ENCODE measurements around the gene FAM187B. TPM values are rescaled to one million over a fixed set of nuclear protein-coding genes. Genes with fewer than 3 reads are reported as not detected.

Gene FAM187B
- total RNA-seq, 1 donor from 2014 or later: not detected

GRCh38 chr19:35254341-35255297 lies 26.1 kb upstream of the FAM187B start:
- H3K79me2 ChIP-seq (ENCODE audit: low read depth): peaks cover 61% of the 10 kb centered on the region
- peaks cover 5% of the 10 kb centered on the region for H3K36me3 ChIP-seq
- no peak overlapping the region for H3K27ac ChIP-seq
- peaks cover 85% of the 10 kb centered on the region for H4K20me1 ChIP-seq (ENCODE audit: low read depth)
- H3K27me3 Mint-ChIP-seq (ENCODE audit: insufficient read depth, low read depth): peaks cover 18% of the 10 kb centered on the region
- DNase-seq (ENCODE audit: low spot score): no peak
- no peak overlapping the region for H2AFZ ChIP-seq (replicated peaks)
- no peak overlapping the region for H3K4me3 Mint-ChIP-seq
- no peaks in the 10 kb centered on the region for H3K9me3 Mint-ChIP-seq
- H3K9ac ChIP-seq: no peak overlapping the region
- TF ChIP-seq EZH2 (IDR thresholded peaks at IDR 0.05) (no peak), EZH2phosphoT487 (IDR thresholded peaks at IDR 0.05) (no peak)
- TF ChIP-seq, protein P1, sequence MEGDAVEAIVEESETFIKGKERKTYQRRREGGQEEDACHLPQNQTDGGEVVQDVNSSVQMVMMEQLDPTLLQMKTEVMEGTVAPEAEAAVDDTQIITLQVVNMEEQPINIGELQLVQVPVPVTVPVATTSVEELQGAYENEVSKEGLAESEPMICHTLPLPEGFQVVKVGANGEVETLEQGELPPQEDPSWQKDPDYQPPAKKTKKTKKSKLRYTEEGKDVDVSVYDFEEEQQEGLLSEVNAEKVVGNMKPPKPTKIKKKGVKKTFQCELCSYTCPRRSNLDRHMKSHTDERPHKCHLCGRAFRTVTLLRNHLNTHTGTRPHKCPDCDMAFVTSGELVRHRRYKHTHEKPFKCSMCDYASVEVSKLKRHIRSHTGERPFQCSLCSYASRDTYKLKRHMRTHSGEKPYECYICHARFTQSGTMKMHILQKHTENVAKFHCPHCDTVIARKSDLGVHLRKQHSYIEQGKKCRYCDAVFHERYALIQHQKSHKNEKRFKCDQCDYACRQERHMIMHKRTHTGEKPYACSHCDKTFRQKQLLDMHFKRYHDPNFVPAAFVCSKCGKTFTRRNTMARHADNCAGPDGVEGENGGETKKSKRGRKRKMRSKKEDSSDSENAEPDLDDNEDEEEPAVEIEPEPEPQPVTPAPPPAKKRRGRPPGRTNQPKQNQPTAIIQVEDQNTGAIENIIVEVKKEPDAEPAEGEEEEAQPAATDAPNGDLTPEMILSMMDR (IDR thresholded peaks at IDR 0.05): no peak
- no peak overlapping the region for H3K4me3 ChIP-seq
- H3K27me3 ChIP-seq: no peaks in the 10 kb centered on the region
- no peaks in the 10 kb centered on the region for H3K9me3 ChIP-seq (ENCODE audit: low read depth)
- peaks cover 19% of the 10 kb centered on the region for H3K4me1 Mint-ChIP-seq
- no peak overlapping the region for H3K4me2 ChIP-seq
- H3F3A ChIP-seq (ENCODE audit: low read depth): no peaks in the 10 kb centered on the region
- H3K4me1 ChIP-seq: peaks cover 7% of the 10 kb centered on the region
- H3K27ac Mint-ChIP-seq: no peak overlapping the region
- peaks cover 22% of the 10 kb centered on the region for H3K36me3 Mint-ChIP-seq

DNA sequence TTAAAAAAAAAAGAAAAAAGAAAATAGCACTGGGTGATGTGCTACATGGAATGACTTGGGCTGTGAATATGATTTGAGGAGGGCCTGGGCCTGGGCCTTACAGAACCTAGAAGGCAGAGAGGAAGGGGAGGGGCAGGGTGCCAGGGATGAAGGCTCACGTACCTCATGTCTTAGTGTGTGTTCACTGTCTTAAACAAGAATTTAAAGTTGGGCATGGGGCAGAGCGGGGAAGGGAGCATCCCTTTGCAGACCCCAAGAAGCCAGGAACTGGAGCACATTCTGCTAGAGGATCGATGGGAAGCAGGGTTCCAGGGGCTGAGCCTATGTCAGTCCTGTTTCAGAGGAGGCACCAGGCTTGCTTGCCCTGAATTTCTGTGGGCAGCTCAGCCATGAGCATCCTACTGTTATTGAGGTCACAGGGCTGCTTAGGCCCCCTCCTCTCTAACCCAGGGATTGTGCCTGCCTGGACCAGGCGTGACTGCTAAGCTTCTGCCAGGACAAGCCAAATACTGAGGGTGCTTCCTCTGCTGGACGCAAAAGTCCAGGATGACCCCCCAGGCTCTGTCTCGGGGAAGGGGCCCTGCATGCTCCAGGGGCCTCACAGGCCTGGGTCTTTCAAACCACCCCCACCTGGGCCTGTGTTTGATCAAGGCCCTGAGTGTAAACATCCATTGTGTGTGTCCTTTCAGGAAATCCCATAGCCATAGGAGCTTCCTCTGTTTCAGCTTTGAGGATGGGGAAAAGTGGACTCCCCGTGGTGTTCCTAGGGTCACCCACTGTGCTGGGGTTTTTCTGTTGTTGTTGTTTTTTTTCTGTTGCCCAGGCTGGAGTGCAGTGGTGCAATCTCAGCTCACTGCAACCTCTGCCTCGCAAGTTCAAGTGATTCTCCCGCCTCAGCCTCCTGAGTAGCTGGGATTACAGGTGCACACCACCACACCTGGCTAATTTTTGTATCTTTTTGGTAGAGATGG lies 25.1 kb upstream of the FAM187B start:
- H3K27me3 Mint-ChIP-seq (ENCODE audit: insufficient read depth, low read depth): peaks cover 26% of the 10 kb centered on the region
- peaks cover 5% of the 10 kb centered on the region for H3K36me3 ChIP-seq
- H3K9me3 Mint-ChIP-seq: no peaks in the 10 kb centered on the region
- H3K4me3 Mint-ChIP-seq: peak overlapping the region; percentile 12
- no peaks in the 10 kb centered on the region for H3F3A ChIP-seq (ENCODE audit: low read depth)
- H3K27ac ChIP-seq: no peak overlapping the region
- peaks cover 80% of the 10 kb centered on the region for H4K20me1 ChIP-seq (ENCODE audit: low read depth)
- no peak overlapping the region for H3K4me3 ChIP-seq
- no peak overlapping the region for H3K4me2 ChIP-seq
- no peak for TF ChIP-seq EZH2 (IDR thresholded peaks at IDR 0.05)
- TF ChIP-seq, protein P1 (IDR thresholded peaks at IDR 0.05): no peak
- peaks cover 24% of the 10 kb centered on the region for H3K36me3 Mint-ChIP-seq
- H3K27me3 ChIP-seq: no peaks in the 10 kb centered on the region
- no peak overlapping the region for H3K27ac Mint-ChIP-seq
- peaks cover 19% of the 10 kb centered on the region for H3K4me1 Mint-ChIP-seq
- H2AFZ ChIP-seq (replicated peaks): no peak overlapping the region
- H3K4me1 ChIP-seq: peaks cover 8% of the 10 kb centered on the region
- DNase-seq (ENCODE audit: low spot score): no peak
- peaks cover 69% of the 10 kb centered on the region for H3K79me2 ChIP-seq (ENCODE audit: low read depth)
- H3K9me3 ChIP-seq (ENCODE audit: low read depth): no peaks in the 10 kb centered on the region
- H3K9ac ChIP-seq: no peak overlapping the region

- H3K27ac Mint-ChIP-seq: no peak overlapping the region
- TF ChIP-seq EZH2 (IDR thresholded peaks at IDR 0.05) (no peak), EZH2phosphoT487 (IDR thresholded peaks at IDR 0.05) (no peak)
- TF ChIP-seq, protein P1 (IDR thresholded peaks at IDR 0.05): no peak
- H3K36me3 Mint-ChIP-seq: peaks cover 22% of the 10 kb centered on the region
- Histone ChIP-seq H3K79me2 (ENCODE audit: low read depth) (peaks cover 67% of the 10 kb centered on the region), H3K4me3 (no peak overlapping the region), H3K27me3 (no peaks in the 10 kb centered on the region), H3K4me1 (peaks cover 8% of the 10 kb centered on the region), H3K36me3 (peaks cover 5% of the 10 kb centered on the region), H2AFZ (replicated peaks) (no peak overlapping the region), H3K4me2 (no peak overlapping the region), H3K9me3 (ENCODE audit: low read depth) (no peaks in the 10 kb centered on the region), H4K20me1 (ENCODE audit: low read depth) (peaks cover 59% of the 10 kb centered on the region), H3K27ac (no peak overlapping the region), H3F3A (ENCODE audit: low read depth) (peaks cover 18% of the 10 kb centered on the region), H3K9ac (no peak overlapping the region)
- peaks cover 12% of the 10 kb centered on the region for H3K4me1 Mint-ChIP-seq
- H3K9me3 Mint-ChIP-seq: no peaks in the 10 kb centered on the region
- peaks cover 28% of the 10 kb centered on the region for H3K27me3 Mint-ChIP-seq (ENCODE audit: insufficient read depth, low read depth)
- H3K4me3 Mint-ChIP-seq: no peak overlapping the region
- DNase-seq (ENCODE audit: low spot score): no peak
These were observed 22.9 kb upstream of the FAM187B start for GRCh38 chr19:35251456-35251855.

All from neural progenitor cell (in vitro differentiated cells).